ENCODE measurements around the gene CDKAL1.

DNA sequence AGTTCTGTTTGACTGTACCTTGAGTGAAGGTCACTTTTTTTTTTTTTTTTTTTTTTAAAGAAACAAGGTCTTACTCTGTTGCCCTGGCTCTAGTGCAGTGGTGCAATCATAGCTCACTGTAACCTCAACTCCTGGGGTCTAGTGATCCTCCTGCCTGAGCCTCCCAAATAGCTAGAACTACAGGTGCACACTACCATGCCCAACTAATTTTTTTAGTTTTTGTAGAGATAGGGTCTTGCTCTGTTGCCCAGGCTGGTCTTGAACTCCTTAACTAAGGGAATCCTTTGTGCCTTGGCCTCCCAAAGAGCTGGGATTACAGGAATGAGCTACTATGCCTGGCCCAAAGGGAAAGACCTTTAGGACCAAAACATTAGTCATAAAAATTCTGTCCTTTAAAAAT lies 413.7 kb downstream of the CDKAL1 start:
- TF ChIP-seq, protein P1, sequence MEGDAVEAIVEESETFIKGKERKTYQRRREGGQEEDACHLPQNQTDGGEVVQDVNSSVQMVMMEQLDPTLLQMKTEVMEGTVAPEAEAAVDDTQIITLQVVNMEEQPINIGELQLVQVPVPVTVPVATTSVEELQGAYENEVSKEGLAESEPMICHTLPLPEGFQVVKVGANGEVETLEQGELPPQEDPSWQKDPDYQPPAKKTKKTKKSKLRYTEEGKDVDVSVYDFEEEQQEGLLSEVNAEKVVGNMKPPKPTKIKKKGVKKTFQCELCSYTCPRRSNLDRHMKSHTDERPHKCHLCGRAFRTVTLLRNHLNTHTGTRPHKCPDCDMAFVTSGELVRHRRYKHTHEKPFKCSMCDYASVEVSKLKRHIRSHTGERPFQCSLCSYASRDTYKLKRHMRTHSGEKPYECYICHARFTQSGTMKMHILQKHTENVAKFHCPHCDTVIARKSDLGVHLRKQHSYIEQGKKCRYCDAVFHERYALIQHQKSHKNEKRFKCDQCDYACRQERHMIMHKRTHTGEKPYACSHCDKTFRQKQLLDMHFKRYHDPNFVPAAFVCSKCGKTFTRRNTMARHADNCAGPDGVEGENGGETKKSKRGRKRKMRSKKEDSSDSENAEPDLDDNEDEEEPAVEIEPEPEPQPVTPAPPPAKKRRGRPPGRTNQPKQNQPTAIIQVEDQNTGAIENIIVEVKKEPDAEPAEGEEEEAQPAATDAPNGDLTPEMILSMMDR (IDR thresholded peaks at IDR 0.05) = no peak
- TF ChIP-seq EZH2phosphoT487 (IDR thresholded peaks at IDR 0.05) = no peak
- TF ChIP-seq EZH2 (IDR thresholded peaks at IDR 0.05) = no peak

Data from neural progenitor cell (in vitro differentiated cells).